Epithelial cell of proximal tubule (primary cell): ENCODE data around the gene SPATC1L. TPM values are rescaled to one million over a fixed set of nuclear protein-coding genes. Genes with fewer than 3 reads are reported as not detected.

Source experiments
- DNase-seq: peaks from one replicate; pipeline ENCODE4 v3.0.0-alpha.2; 2011; ENCODE audit warnings: low read depth
- H3K4me3 ChIP-seq: 2 replicates; pipeline ENCODE4 v1.5.1; 2011; ENCODE audit warnings: low read depth, mild to moderate bottlenecking, low read length
- CTCF ChIP-seq: conservative IDR thresholded peaks from 2 replicates; pipeline ENCODE4 v1.5.1; 2012; ENCODE audit warnings: low read depth, mild to moderate bottlenecking, low read length
- total RNA-seq: library from RNA; depleted of rRNA; stranded (reverse); fragments of >200 nt; gene quantifications from 2 replicates; pipeline ENCODE4 v1.2.3, GENCODE V29; 2015

SPATC1L gene
- total RNA-seq, 1 donor from 2014 or later, result 22.0 TPM

DNA sequence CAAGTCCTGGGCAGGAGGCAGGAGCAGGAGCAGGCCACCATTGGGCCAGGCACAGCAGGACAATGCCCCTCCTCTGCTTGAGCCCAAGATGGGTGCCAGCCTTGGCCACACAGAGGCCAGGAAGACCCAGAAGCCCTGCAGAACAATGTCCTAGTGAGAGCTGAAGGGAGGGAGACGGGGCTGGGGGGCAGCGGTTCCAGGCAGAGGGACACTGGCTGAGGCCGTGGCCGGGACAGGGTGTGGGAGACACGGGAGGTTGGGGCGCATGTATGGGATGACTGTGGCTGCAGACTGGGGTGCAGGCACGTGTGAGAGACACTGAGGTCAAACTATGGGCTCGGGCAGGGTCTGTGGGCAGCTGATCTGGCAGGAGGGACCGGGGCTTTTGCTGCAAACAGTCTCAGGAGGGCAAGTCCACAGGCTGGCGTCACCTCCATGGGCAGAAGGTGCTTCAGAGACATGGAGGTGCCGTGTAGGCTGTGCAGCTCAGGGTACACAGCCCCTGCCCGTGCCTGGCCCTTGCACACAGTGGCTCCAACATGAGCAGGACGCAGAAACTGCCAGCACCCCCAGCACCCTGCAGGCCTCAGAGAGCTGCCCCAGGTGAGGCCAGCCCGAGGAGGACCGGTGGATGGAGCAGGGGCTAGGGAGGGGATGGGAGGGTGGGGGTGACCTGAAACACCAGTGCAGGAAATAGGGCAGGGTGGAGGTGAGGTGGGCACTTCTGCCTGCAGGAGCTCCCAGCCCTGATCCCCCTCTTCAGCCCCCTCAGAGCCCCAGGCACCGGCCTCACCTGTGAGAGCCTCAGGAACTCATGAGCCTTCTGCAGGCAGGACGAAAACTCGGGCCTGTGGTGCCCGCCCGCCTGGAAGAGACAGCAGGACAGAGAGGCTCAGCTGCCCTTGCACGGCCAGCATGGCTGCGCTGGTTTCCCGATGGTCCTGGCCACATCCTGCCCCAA lies 24.8 kb upstream of the SPATC1L start:
- H3K4me3 ChIP-seq, result no peak overlapping the region
- TF ChIP-seq CTCF, result no peak
- DNase-seq, result no peak

DNA sequence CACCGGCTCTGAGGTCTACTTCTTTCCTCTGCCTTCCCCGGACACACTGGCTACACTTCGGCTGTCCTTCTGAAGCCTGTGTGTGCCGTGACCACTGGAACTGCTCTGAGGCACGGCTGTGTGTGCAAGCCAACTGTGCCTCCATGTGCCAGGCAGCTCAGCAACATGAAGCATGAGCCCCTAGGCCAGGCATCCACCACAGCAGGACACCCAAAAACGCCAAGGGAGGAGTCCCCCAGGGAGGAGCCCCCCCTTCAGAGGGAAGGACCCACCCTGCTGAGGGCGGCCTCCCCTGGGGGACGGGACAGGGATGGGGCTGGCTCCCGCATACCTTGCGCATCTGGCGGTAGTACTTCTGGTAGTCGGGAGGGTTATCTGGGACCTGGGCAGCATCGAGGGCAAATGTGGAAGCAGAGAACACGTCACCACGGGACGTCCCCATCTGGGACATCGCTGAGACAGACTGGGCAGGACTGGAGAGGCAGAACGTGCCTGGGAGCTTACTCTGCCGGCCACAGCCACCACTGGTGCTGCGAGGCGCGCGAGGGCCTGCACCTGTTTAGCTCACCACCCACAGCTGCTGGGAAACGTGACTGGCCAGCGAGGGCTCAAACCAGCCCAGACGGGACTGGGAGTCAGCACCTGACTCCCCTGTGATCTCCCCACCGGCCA lies 23.8 kb upstream of the SPATC1L start:
- no peak for TF ChIP-seq CTCF
- no peak overlapping the region for H3K4me3 ChIP-seq
- DNase-seq, result no peak

- H3K4me3 ChIP-seq, result no peak overlapping the region
- no peak for DNase-seq
- no peak for TF ChIP-seq CTCF
Measured at GRCh38 chr21:46207006-46207919, 23.0 kb upstream of the SPATC1L start.

GRCh38 chr21:46206163-46207005 lies 22.1 kb upstream of the SPATC1L start:
- TF ChIP-seq CTCF, result no peak
- H3K4me3 ChIP-seq, result no peak overlapping the region
- DNase-seq, result no peak

DNA sequence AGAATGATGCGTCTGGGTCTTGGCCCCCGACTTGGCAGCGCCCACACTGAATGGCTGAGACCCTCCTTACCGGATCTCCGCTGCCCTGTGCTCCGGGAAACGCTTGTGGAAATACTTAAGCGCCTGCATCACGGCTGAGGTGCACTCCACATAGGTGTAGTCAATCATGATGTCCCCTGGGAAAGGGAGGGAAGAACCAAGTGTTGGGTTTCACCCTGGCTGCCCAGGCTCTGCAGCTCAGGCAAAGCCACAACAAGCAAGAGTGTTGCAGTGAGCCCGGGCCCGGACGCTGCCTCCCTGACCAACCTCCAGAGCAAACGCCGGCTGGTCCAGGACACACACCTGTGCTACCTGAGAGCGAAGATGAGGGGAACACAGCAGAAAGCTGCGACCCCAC lies 21.5 kb upstream of the SPATC1L start:
- TF ChIP-seq CTCF, result no peak
- H3K4me3 ChIP-seq, result no peak overlapping the region
- DNase-seq, result no peak

GRCh38 chr21:46205166-46205565 lies 20.9 kb upstream of the SPATC1L start:
- H3K4me3 ChIP-seq, result no peak overlapping the region
- DNase-seq, result no peak
- TF ChIP-seq CTCF, result no peak
